Gastroesophageal sphincter (tissue), 3 donors: ENCODE measurements around the gene METTL2B.
"Not testable (repeated sequence)": the region's sequence is repeated elsewhere in the genome, so short reads cannot be mapped to it uniquely, and the experiment has no call there.

ENCODE experiments used
- CTCF ChIP-seq, 4 experiments: fragments of 200-600 bp in 2 of 4; fragments of 450-650 bp in 2 of 4; sonication (generic) in 1 of 4; IDR thresholded peaks; one replicate each; pipeline ENCODE4 v1.5.1; 2017 to 2019; ENCODE audit warnings: antibody characterized with exemption in 4 of 4, mild to moderate bottlenecking in 2 of 4, moderate library complexity in 2 of 4
- POLR2A ChIP-seq, 2 donors: fragments of 450-650 bp; IDR thresholded peaks; one replicate each; pipeline ENCODE4 v1.6.1; 2017; ENCODE audit warnings: antibody characterized with exemption in 2 of 2, mild to moderate bottlenecking in 2 of 2, moderate library complexity in 1 of 2
- POLR2AphosphoS5 ChIP-seq: sonication (generic); formaldehyde crosslinking; IDR thresholded peaks from one replicate; pipeline ENCODE4 v1.6.1; 2017; ENCODE audit warnings: antibody characterized with exemption

- TF ChIP-seq CTCF (IDR thresholded peaks at IDR 0.05); POLR2A (IDR thresholded peaks at IDR 0.05); POLR2AphosphoS5: not testable (repeated sequence)
Measured at GRCh38 chr7:128463933-128464332, 12.6 kb upstream of the METTL2B start.
